NCI-H146 (cell line): Measurements from ENCODE around the gene GALNS.
A peak's percentile ranks its signal among the peaks of the same experiment; 100 is the strongest.

Source experiments
- DNase-seq: peaks from one replicate; lab custom pipeline; 2025; lab: John Stamatoyannopoulos, UW

Gene GALNS

DNA sequence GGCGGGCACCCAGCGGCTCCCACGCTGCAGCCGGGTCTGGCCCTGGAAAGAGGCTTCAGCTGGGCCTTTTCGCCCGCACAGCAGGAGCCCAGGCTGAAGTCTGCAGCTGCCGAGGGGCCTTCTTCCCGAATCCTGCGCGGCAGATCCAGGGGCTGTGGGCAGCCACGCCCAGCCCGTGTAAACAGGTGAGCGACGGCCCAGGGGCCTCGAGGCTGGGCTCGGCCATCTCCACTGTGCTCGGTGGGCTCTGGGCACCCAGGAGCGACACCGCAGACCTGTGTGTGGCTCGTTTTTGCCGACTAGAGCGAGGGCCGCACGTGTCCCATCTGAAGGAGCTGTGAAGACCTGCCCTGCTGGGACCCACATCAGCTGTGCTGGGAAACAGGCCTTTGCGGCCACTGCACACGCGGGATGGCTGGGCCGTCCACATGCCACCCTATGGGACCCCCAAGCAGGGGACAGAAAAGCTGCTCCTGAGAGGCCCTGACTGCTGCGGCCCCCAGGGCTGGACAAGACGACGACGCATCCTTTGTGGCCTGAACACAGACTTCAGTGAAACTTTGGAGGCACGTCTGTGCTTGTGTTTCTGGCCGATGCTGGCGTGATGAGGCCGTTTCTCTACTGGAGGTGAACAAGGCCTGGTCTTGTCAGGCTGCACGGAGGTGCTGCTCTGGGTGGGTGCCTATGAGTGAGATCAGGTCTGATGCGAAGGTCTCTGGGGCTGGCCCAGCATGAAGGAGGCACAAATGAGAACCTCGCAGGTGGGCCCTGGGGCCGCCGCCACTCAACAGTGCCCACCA lies 39.8 kb downstream of the GALNS start:
- DNase-seq: no peak

DNA sequence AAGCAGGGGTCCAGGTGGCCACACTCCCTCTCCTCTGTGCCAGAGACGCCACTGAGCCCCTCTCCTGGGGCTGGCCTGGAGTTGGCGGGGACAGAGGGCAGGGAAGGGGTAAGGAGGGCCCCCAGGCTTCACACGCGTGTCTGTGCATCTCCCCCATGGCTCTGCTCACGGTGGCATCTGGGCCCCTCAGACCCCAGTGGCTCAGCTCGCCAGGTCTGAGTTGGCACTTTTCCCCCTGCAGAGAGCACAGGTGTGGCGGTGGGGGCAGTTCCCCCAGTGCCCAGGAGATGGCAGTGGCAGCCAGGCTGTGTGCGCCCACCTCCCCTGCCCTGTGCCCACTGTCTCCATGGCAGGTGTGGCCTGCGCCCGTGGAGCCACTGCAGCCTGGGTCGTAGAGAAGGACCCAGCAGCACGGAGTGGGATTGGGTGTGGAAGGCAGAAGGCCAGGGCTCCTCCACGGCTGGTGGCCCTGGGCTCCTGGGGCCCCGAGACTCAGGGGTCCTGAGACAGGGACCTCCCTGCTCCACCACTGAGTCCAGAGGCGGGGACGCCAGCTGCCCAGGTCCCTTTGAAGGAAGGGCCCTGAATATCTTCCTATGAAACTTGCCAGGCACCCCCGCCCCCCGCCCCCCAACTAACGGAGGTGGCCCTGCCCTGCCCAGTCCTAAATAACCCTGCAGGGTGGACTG lies 40.7 kb downstream of the GALNS start:
- peak; percentile 54 for DNase-seq

DNA sequence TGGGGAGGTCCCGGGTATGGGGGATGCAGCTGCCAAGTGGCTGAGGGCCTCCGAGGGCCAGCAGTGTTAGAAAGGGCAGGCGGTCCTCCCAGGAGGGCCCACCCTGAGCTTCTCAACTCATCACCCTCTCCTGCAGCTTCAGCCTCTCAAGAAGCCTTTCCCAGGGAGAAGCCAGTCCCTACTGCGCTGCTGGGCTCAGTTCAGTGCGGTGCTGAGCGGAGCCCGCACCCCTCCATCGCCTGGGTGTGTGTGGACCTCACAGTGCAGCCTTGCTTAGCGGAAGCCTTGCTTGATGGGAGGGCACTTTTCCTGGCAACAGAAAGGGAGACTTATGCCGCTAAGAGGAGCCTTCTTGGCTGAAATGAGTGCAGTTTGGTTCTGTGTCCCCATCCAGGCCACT lies 41.5 kb downstream of the GALNS start:
- no peak for DNase-seq

- no peak for DNase-seq
Measured at GRCh38 chr16:88814144-88814502, 42.6 kb downstream of the GALNS start.

DNA sequence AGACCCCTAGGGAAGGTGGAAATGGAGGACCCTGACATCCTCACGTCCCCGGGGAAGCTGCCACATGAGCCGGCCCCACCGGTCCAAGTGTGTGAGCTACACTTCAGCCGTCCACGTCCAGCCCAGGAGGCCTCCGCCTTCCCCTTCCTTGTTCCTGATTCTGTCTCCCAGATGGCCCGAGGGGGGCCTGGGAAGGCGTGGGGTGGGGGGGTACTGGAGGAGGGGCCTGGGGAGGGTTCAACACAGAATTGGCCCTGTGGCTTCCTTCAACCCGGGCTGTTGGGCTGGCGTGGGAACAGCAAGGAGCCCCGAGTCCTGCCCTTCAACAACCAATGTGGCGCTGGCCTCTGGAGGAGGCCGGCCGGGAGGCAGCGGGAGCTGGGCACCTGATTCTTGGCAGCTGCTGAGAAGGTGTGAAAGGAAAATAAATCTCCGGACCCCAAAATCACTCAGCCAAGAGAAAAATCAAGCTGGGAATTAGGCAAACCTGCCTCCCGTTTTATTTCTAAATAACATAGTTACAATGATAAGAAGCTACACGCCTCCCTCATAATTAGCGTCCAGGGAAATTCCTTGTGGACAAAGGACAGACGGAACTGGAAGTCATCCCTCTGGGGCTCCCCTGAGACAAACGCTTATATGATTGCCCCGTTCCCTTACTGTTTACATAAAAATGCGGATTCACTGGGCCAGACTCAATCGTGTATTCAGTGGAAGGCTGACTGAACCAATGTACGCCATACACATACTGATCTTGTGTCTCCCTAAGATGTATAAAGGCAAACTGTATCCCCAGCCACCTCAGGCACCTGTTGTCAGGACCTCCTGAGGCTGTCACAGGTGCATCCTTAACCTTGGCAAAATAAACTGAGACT lies 43.2 kb downstream of the GALNS start:
- DNase-seq: no peak

DNA sequence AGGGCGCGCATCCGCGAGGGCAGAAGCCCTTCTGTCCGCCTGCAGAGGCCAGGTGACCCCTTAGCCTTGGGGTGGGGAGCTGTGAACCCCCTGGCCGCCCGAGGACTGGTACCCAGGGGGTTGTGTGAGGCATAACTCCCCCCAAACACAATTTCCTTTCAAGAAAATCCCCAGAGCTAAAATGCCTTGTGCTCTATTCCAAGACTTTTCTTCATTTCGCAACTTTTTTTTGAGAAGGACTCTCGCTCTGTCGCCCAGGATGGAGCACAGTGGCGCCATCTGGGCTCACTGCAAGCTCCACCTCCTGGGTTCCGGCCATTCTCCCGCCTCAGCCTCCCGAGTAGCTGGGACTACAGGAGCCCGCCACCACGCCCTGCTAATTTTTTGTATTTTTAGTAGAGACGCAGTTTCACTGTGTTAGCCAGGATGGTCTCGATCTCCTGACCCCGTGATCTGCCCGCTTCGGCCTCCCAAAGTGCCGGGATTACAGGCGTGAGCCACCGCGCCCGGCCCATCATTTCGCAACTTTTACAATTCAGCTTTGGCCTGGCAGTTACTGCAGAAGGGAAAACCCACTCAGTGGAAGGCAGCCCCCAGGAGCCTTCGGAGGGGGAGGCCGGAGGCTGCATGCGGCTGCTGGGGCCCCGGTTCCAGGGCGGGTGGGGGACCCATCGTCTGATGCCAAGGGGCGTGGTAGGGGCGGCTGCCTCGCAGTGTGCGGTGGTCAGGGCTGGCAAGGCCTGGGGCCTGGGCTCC lies 44.1 kb downstream of the GALNS start:
- peak; percentile 40 for DNase-seq

- DNase-seq: peak; percentile 84
Measured at GRCh38 chr16:88811769-88812512, 44.8 kb downstream of the GALNS start, which contains the start of gene APRT. Gene APRT, minus strand, starts transcription at chr16:88811928. Its CDS starts 29 bp downstream, at chr16:88811899.

- peak; percentile 75 for DNase-seq
Measured at GRCh38 chr16:88810912-88811768, 45.6 kb downstream of the GALNS start.

DNA sequence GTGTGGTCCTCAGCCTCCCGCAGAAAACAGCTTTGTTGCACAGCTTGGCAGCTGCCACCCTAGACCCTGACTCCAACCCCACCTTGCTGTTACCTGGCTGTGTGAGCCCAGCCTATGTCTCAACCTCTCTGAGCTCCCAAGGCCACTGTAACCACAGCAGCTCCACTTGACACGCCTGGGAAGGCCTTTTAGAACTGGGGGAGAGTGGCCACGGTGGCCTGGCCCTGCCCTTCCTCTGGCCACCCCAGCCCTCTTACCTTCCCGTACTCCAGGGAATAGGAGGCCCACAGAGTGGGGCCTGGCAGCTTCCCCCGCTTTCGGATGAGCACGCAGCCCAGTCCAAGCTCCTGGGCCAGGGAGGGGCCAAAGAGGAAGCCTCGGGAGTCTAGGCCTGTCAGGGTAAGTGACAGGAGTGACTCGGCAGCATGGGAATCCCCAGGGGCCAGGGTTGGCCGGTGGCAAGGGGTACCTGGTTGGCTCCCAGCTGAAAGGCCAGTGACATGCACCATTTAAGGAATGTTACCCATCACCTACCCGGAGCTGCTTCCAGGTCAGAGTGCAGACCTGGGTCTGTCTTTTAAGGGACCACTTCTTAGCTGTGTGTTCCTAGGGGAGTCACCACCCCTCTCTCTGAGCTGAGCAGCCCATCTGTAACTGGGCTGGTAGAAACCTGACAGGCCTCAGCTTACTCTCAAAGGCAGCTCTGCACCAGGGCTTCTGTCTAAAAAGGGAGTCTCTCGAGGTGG lies 46.4 kb downstream of the GALNS start:
- DNase-seq: no peak

DNA sequence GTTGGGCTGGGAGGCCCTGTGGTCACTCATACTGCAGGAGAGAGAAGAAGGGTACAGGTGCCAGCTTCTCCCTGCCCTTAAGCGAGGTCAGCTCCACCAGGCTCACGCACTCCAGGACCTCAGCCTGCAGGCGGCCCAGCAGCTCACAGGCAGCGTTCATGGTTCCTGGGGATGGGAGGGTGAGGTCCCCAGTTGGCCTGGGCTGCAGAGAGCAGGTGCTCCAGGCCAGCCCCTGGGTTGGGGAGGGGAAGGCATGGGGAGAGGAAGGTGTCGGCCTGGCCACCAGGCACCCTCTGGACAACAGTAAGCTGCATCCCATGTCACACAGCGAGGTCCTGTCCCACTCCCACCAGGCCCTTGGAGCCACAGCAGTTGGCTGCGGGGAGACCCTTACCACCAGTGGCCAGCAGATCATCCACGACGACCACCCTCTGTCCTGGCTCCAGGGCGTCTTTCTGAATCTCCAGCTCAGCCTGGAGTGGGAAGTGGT lies 47.0 kb downstream of the GALNS start:
- DNase-seq: no peak

DNA sequence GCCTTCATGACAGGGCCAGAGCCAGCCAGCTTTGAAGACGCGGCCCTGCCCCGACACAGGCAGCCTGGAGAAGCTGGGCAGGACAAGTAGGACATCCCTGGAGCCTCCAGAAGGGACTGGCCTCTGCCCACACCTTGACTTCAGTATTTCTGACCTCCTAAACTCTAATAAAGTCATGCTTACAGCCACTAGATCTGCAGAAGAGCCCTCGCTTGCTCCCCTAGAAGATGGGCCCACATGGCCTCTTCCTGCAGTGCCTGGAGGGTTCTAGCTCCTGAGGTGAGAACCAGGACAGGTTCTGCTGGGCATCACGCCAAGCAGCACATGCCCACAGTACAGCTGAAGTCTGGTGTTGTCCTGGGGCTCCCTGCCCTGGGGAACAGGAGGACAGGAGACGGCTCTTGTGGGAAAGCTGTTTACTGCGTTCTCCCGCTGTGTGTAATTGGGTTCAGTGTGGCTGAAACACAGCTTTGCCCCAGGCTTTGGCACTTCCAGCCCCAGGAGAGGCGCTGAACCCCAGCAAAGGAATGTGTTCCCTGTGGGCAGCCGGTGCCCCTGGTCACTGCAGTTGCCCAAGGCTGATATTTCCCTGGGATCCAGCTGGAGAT lies 47.6 kb downstream of the GALNS start:
- no peak for DNase-seq

- DNase-seq: no peak
Measured at GRCh38 chr16:88807626-88808453, 48.9 kb downstream of the GALNS start.

GRCh38 chr16:88807142-88807625 lies 49.6 kb downstream of the GALNS start:
- DNase-seq: no peak

DNA sequence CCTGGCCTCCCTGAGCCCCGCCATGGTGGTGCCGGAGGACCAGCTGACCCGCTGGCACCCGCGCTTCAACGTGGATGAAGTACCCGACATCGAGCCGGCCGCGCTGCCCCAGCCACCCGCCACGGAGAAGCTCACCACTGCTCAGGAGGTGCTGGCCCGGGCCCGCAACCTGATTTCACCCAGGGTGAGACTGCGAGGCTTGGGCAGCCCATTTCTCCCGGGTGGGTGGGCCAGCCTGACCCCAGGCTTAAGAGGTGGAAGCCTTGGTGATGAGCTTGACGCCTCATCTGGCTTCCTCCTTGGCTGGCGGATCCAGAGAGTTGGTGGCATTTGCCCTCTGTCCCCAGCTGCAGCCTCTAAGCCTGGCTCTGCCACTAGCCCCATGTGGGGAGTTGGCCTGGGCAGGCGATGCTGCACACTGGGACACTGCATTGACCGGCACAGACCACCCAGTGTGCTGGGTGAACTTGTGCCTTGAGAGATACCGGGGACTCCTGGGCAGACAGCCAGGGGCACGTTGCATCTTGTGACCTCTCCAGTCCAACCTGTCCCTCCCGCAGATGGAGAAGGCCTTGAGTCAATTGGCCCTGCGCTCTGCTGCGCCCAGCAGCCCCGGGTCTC lies 50.1 kb downstream of the GALNS start:
- no peak for DNase-seq

DNA sequence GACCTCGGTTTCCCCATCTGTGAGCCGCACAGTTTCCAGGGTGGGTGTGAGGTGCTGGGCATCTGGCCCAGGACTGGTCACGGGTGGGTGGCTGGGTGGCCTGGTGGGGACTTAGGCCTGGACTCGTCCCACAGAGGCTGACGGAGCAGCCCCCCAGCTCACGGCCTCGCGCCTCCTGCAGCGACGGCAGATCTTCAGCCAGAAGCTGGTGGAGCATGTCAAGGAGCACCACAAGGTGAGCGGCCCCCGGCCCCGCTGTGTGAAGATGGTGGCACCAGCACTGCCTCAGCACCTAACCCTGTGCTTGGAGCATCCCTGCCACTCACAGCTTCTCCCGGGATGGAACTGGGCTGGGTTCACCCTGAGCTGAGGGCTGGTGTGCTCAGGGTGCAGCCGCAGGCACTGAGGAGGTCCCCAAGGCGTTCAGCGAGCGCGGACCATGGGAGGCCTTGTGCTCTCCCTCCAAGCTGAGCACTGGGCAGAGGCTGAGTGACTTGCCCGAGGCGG lies 50.8 kb downstream of the GALNS start:
- DNase-seq: no peak

- no peak for DNase-seq
Measured at GRCh38 chr16:88805340-88805715, 51.4 kb downstream of the GALNS start.
